Tibial nerve (tissue), 4 donors: ENCODE results near the gene NUTF2. TPM values are rescaled to one million over a fixed set of nuclear protein-coding genes. Genes with fewer than 3 reads are reported as not detected.
"Not testable (repeated sequence)": the region's sequence is repeated elsewhere in the genome, so short reads cannot be mapped to it uniquely, and the experiment has no call there.

ENCODE experiments used
- DNase-seq, 2 donors: peaks; one replicate each; pipeline ENCODE4 v3.0.0-alpha.2; 2019; ENCODE audit warnings: low spot score in 2 of 2
- H3K27ac ChIP-seq, 4 donors: fragments of 200-600 bp; sonication (generic) in 3 of 4; one replicate each; pipeline ENCODE4 v1.5.1; 2017 to 2019; ENCODE audit warnings: mild to moderate bottlenecking in 1 of 4
- H3K27me3 ChIP-seq, 2 donors: fragments of 200-600 bp; sonication (generic) in 1 of 2; one replicate each; pipeline versions ENCODE4 v1.5.1 to v1.6.0; 2017 to 2019
- H3K36me3 ChIP-seq, 3 donors: fragments of 200-600 bp; sonication (generic); one replicate each; pipeline ENCODE4 v1.5.1; 2018 to 2019
- H3K4me1 ChIP-seq, 4 donors: fragments of 200-600 bp; sonication (generic) in 3 of 4; one replicate each; pipeline ENCODE4 v1.5.1; 2017 to 2019
- H3K4me3 ChIP-seq, 4 donors: fragments of 200-600 bp; sonication (generic) in 3 of 4; one replicate each; pipeline ENCODE4 v1.5.1; 2017 to 2019; ENCODE audit warnings: mild to moderate bottlenecking in 1 of 4, moderate library complexity in 1 of 4
- H3K9me3 ChIP-seq, 4 donors: fragments of 200-600 bp; sonication (generic) in 3 of 4; one replicate each; pipeline ENCODE4 v1.5.1; 2017 to 2019
- CTCF ChIP-seq, 5 experiments: fragments of 200-600 bp in 3 of 5; fragments of 450-650 bp in 2 of 5; sonication (generic) in 3 of 5; IDR thresholded peaks; one replicate each; pipeline ENCODE4 v1.5.1; 2016 to 2019; ENCODE audit warnings: antibody characterized with exemption in 5 of 5, mild to moderate bottlenecking in 3 of 5, moderate library complexity in 2 of 5
- EP300 ChIP-seq, 2 donors: sonication (generic); formaldehyde crosslinking; IDR thresholded peaks; one replicate each; pipeline ENCODE4 v1.6.1; 2017; ENCODE audit warnings: antibody characterized with exemption in 2 of 2, mild to moderate bottlenecking in 1 of 2
- POLR2A ChIP-seq, 2 donors: fragments of 450-650 bp; IDR thresholded peaks; one replicate each; pipeline ENCODE4 v1.6.1; 2017; ENCODE audit warnings: antibody characterized with exemption in 2 of 2, mild to moderate bottlenecking in 2 of 2, moderate library complexity in 2 of 2
- WGBS, 2 donors: methylation state at CpG; one replicate each; pipeline ENCODE4 v1.1.5; 2018; 5-methylcytosine and 5-hydroxymethylcytosine counted together
- total RNA-seq, 4 donors: library from RNA; depleted of rRNA; stranded (reverse); fragments of >200 nt; gene quantifications; one replicate each; pipeline ENCODE4 v1.1.0, GENCODE V29; 2016

NUTF2 gene
- total RNA-seq, 4 donors from 2014 or later = 54.4 to 137 (median 105) TPM

GRCh38 chr16:67825906-67826305 lies 20.8 kb upstream of the NUTF2 start:
- Histone ChIP-seq H3K27me3 (no peaks in the 10 kb centered on the region), H3K36me3 (peaks cover 0 to 62% (median 4%) of the 10 kb centered on the region in 3 donors), H3K4me3 (no peak overlapping the region), H3K27ac (no peak overlapping the region), H3K9me3 (no peaks in the 10 kb centered on the region), H3K4me1 (no peaks in the 10 kb centered on the region)
- DNase-seq = no peak
- 85 to 89% methylated on average over 12 to 13 of the region's 14 CpGs for WGBS, 2 donors
- TF ChIP-seq EP300 (IDR thresholded peaks at IDR 0.05) (no peak), POLR2A (IDR thresholded peaks at IDR 0.05) (no peak), CTCF (IDR thresholded peaks at IDR 0.05) (no peak)

GRCh38 chr16:67828651-67829050 lies 18.1 kb upstream of the NUTF2 start:
- no peak for DNase-seq
- H3K4me1 ChIP-seq = peaks cover 0 to 19% (median 5%) of the 10 kb centered on the region in 4 donors
- H3K9me3 ChIP-seq = no peaks in the 10 kb centered on the region
- no peak overlapping the region for H3K27ac ChIP-seq
- 89 to 93% methylated on average over 4 of the region's 4 CpGs for WGBS, 2 donors
- no peaks in the 10 kb centered on the region for H3K27me3 ChIP-seq
- H3K36me3 ChIP-seq = peaks cover 0 to 78% (median 4%) of the 10 kb centered on the region in 3 donors
- TF ChIP-seq POLR2A (IDR thresholded peaks at IDR 0.05) (no peak), CTCF (IDR thresholded peaks at IDR 0.05) (no peak), EP300 (IDR thresholded peaks at IDR 0.05) (no peak)
- H3K4me3 ChIP-seq = no peak overlapping the region

GRCh38 chr16:67833030-67833414 lies 13.7 kb upstream of the NUTF2 start:
- peak overlapping the region; percentile 69 to 88 (median 82) for H3K4me3 ChIP-seq
- 0 to 7% methylated on average over 3 of the region's 3 CpGs for WGBS, 2 donors
- H3K36me3 ChIP-seq = peaks cover 0 to 45% (median 4%) of the 10 kb centered on the region in 3 donors
- TF ChIP-seq POLR2A (IDR thresholded peaks at IDR 0.05) (no peak), CTCF (IDR thresholded peaks at IDR 0.05) (no peak), EP300 (IDR thresholded peaks at IDR 0.05) (no peak)
- DNase-seq = no peak
- H3K27me3 ChIP-seq = no peaks in the 10 kb centered on the region
- no peaks in the 10 kb centered on the region for H3K9me3 ChIP-seq
- H3K27ac ChIP-seq = peak overlapping the region in 3 of 4 donors; percentile 79 to 86 (median 80)
- H3K4me1 ChIP-seq = peaks cover 0 to 25% (median 9%) of the 10 kb centered on the region in 4 donors

GRCh38 chr16:67833415-67834241 lies 13.1 kb upstream of the NUTF2 start:
- Histone ChIP-seq H3K36me3 (peaks cover 0 to 39% (median 4%) of the 10 kb centered on the region in 3 donors), H3K27me3 (no peaks in the 10 kb centered on the region), H3K4me3 (peak overlapping the region; percentile 69 to 88 (median 82)), H3K4me1 (peaks cover 0 to 25% (median 9%) of the 10 kb centered on the region in 4 donors), H3K9me3 (no peaks in the 10 kb centered on the region), H3K27ac (peak overlapping the region in 3 of 4 donors; percentile 79 to 86 (median 80))
- TF ChIP-seq EP300 (IDR thresholded peaks at IDR 0.05) (peak; percentile 33 to 72), POLR2A (IDR thresholded peaks at IDR 0.05) (peak; percentile 17 to 69), CTCF (IDR thresholded peaks at IDR 0.05) (no peak)
- peak; percentile 90 to 96 for DNase-seq
- 0 to 1% methylated on average over 41 to 46 of the region's 49 CpGs for WGBS, 2 donors

- 68 to 81% methylated on average over 10 of the region's 10 CpGs for WGBS, 2 donors
- Histone ChIP-seq H3K9me3 (no peaks in the 10 kb centered on the region), H3K4me1 (peaks cover 0 to 25% (median 9%) of the 10 kb centered on the region in 4 donors), H3K27me3 (no peaks in the 10 kb centered on the region), H3K4me3 (peak overlapping the region; percentile 69 to 88 (median 82)), H3K27ac (peak overlapping the region in 3 of 4 donors; percentile 26 to 86 (median 80)), H3K36me3 (peaks cover 0 to 33% (median 4%) of the 10 kb centered on the region in 3 donors)
- TF ChIP-seq CTCF (IDR thresholded peaks at IDR 0.05) = no peak
- no peak for DNase-seq
Measured at GRCh38 chr16:67834242-67834614, 12.5 kb upstream of the NUTF2 start.

- peaks cover 0 to 23% (median 12%) of the 10 kb centered on the region in 4 donors for H3K4me1 ChIP-seq
- WGBS, 2 donors = 91 to 98% methylated on average over 10 of the region's 10 CpGs
- not testable (repeated sequence) for H3K27ac ChIP-seq
Measured at GRCh38 chr16:67837190-67837589, 9.5 kb upstream of the NUTF2 start.

More at GRCh38 chr16:67837190-67837589, 9.5 kb upstream of the NUTF2 start:
- H3K9me3 ChIP-seq, DNase-seq, H3K36me3 ChIP-seq, H3K27me3 ChIP-seq, H3K4me3 ChIP-seq: not testable (repeated sequence)
